HCT116 (cell line): ENCODE data around the gene ZBTB20. TPM values are rescaled to one million over a fixed set of nuclear protein-coding genes. Genes with fewer than 3 reads are reported as not detected.

Experiments
- ATAC-seq: fragments of 200-7000 bp; cut with Tn5 transposase; 2 replicates; pipeline ENCODE4 v1.9.1; 2020; ENCODE audit warnings: mild to moderate bottlenecking, moderate library complexity
- BruUV-seq: library from RNA; stranded (reverse); fragments of 400-500 nt; replicated peaks from 2 replicates; lab custom pipeline; 2021; lab: Mats Ljungman, UMichigan
- CTCF ChIA-PET: fragments of 300-600 bp; sonication (Branson Sonifier 250); formaldehyde crosslinking; loops from one replicate; lab custom pipeline; 2021; ENCODE audit warnings: antibody characterized with exemption; lab: Charles Lee
- POLR2A ChIA-PET: fragments of 300-600, 350-600 bp; sonication (Branson Sonifier 250); formaldehyde crosslinking; loops from one replicate; lab custom pipeline; 2021; ENCODE audit warnings: antibody characterized with exemption; lab: Charles Lee
- RAD21 ChIA-PET, 2 experiments: fragments of 300-600 bp; sonication (Branson Sonifier 250); formaldehyde crosslinking; loops; one replicate each; lab custom pipeline; 2023; ENCODE audit warnings: low total read pairs in 2 of 2; ENCODE audit not compliant: uncharacterized antibody in 2 of 2, unreplicated experiment in 2 of 2, low non-redundant PET in 1 of 2; lab: Charles Lee
- DNase-seq: peaks from one replicate; pipeline ENCODE4 v3.0.0-alpha.2; 2010; ENCODE audit warnings: low read depth, low spot score
- H2AFZ ChIP-seq: fragments of 200-600 bp; shearing (Covaris generic), sonication (generic); 2 replicates; pipeline ENCODE4 v1.6.1; 2017; ENCODE audit warnings: low read depth, mixed run types, mixed read lengths, antibody characterized with exemption, low read length; ENCODE audit not compliant: poor library complexity, severe bottlenecking
- H3K27ac ChIP-seq: 2 replicates; pipeline ENCODE4 v1.5.1; 2012; ENCODE audit warnings: low read depth, low read length
- H3K27me3 ChIP-seq: fragments of 200-600 bp; sonication (generic); 2 replicates; pipeline ENCODE4 v1.6.1; 2016; ENCODE audit warnings: mixed run types, low read length, mixed read lengths; ENCODE audit not compliant: insufficient read depth
- H3K36me3 ChIP-seq, 2 experiments: fragments of 200-500 bp in 1 of 2; fragments of 200-600 bp in 1 of 2; sonication (Bioruptor generic) in 1 of 2; sonication (generic) in 1 of 2; 2 replicates each; pipeline versions ENCODE4 v1.5.1 to v1.6.1; 2014 to 2016; ENCODE audit warnings: low read length in 2 of 2, inconsistent platforms in 1 of 2, mixed read lengths in 1 of 2, mixed run types in 1 of 2; ENCODE audit not compliant: insufficient read depth in 2 of 2, control insufficient read depth in 1 of 2
- H3K4me1 ChIP-seq, 2 experiments: fragments of 200-600 bp in 1 of 2; sonication (generic) in 1 of 2; 2 replicates each; pipeline versions ENCODE4 v1.5.1 to v1.6.1; 2012 to 2017; ENCODE audit warnings: low read length in 2 of 2, inconsistent platforms in 1 of 2, mild to moderate bottlenecking in 1 of 2, mixed read lengths in 1 of 2, mixed run types in 1 of 2, moderate library complexity in 1 of 2; ENCODE audit not compliant: insufficient read depth in 2 of 2, control insufficient read depth in 1 of 2
- H3K4me2 ChIP-seq: fragments of 200-600 bp; sonication (generic); 2 replicates; pipeline ENCODE4 v1.6.1; 2017; ENCODE audit warnings: mixed run types, low read length, mixed read lengths
- H3K4me3 ChIP-seq, 2 experiments: fragments of 200-600 bp in 1 of 2; sonication (generic) in 1 of 2; replicated peaks in 1 of 2; 2 replicates each; pipeline ENCODE4 v1.5.1; 2011 to 2016; ENCODE audit warnings: low read length in 2 of 2, control low read depth in 1 of 2, low read depth in 1 of 2, mild to moderate bottlenecking in 1 of 2, mixed read lengths in 1 of 2, mixed run types in 1 of 2
- H3K79me2 ChIP-seq: fragments of 200-600 bp; sonication (generic); 2 replicates; pipeline ENCODE4 v1.6.1; 2017; ENCODE audit warnings: mild to moderate bottlenecking, mixed run types, low read length, moderate library complexity, mixed read lengths; ENCODE audit not compliant: insufficient read depth
- H3K9ac ChIP-seq: fragments of 200-600 bp; sonication (generic); 2 replicates; pipeline ENCODE4 v1.6.1; 2016; ENCODE audit warnings: low read length, mixed read lengths
- H3K9me2 ChIP-seq: fragments of 200-600 bp; sonication (generic), shearing (Covaris generic); 2 replicates; pipeline ENCODE4 v1.6.1; 2017; ENCODE audit warnings: mixed run types, mild to moderate bottlenecking, moderate library complexity; ENCODE audit not compliant: insufficient read depth
- H3K9me3 ChIP-seq, 2 experiments: fragments of 200-500 bp in 1 of 2; fragments of 200-600 bp in 1 of 2; sonication (Bioruptor generic) in 1 of 2; sonication (generic) in 1 of 2; 2 replicates each; pipeline ENCODE4 v1.6.1; 2014 to 2017; ENCODE audit warnings: low read length in 2 of 2, mixed read lengths in 2 of 2, inconsistent platforms in 1 of 2, low read depth in 1 of 2, mild to moderate bottlenecking in 1 of 2, mixed run types in 1 of 2, moderate library complexity in 1 of 2; ENCODE audit not compliant: control insufficient read depth in 1 of 2, insufficient read depth in 1 of 2
- H4K20me1 ChIP-seq: fragments of 200-600 bp; sonication (generic), shearing (Covaris generic); 2 replicates; pipeline ENCODE4 v1.6.1; 2017; ENCODE audit warnings: mixed run types, mild to moderate bottlenecking, moderate library complexity; ENCODE audit not compliant: insufficient read depth
- ELF1 ChIP-seq: IDR thresholded peaks from 2 replicates; pipeline ENCODE4 v1.6.1; 2012; ENCODE audit warnings: low read depth, borderline replicate concordance
- JUND ChIP-seq: IDR thresholded peaks from 2 replicates; pipeline ENCODE4 v1.6.1; 2012
- SIN3A ChIP-seq: IDR thresholded peaks from 2 replicates; pipeline ENCODE4 v1.6.1; 2012; ENCODE audit warnings: low read depth
- SRF ChIP-seq: IDR thresholded peaks from 2 replicates; pipeline ENCODE4 v1.6.1; 2012; ENCODE audit warnings: low read depth
- intact Hi-C: fragments of 100-400 bp; cut with micrococcal nuclease; formaldehyde crosslinking; loops from 2 replicates; pipeline ENCODE4 v1.10.0; 2022
- total RNA-seq: library from RNA; stranded (reverse); gene quantifications from one replicate; pipeline ENCODE4 v1.2.1, GENCODE V29; 2021; ENCODE audit not compliant: unreplicated experiment

ZBTB20 gene
- total RNA-seq, 1 experiment from 2014 or later: 42.1 TPM

GRCh38 chr3:114490829-114491228 lies 656.3 kb downstream of the ZBTB20 start:
- Histone ChIP-seq H3K4me1 (peaks cover 16 to 32% of the 10 kb centered on the region in 2 experiments), H3K4me2 (no peak overlapping the region), H3K79me2 (peaks cover 99% of the 10 kb centered on the region), H3K9me3 (no peaks in the 10 kb centered on the region), H3K9me2 (no peaks in the 10 kb centered on the region), H4K20me1 (no peaks in the 10 kb centered on the region), H3K9ac (no peak overlapping the region), H3K36me3 (peaks cover 0 to 8% of the 10 kb centered on the region in 2 experiments; a peak in 1 of 4 replicates), H2AFZ (no peak overlapping the region), H3K27ac (no peak overlapping the region), H3K4me3 (no peak overlapping the region), H3K27me3 (no peaks in the 10 kb centered on the region)
- no peak for DNase-seq
- intact Hi-C loops: no loop called here
- ChIA-PET RAD21 (no interaction called here), CTCF (no interaction called here), POLR2A (no interaction called here)
- peak; percentile 32; the same call in 1 of the 2 replicates for ATAC-seq
- TF ChIP-seq SRF: no peak
- no peak for TF ChIP-seq ELF1
- TF ChIP-seq JUND: no peak
- no TSS peak for BruUV-seq

DNA sequence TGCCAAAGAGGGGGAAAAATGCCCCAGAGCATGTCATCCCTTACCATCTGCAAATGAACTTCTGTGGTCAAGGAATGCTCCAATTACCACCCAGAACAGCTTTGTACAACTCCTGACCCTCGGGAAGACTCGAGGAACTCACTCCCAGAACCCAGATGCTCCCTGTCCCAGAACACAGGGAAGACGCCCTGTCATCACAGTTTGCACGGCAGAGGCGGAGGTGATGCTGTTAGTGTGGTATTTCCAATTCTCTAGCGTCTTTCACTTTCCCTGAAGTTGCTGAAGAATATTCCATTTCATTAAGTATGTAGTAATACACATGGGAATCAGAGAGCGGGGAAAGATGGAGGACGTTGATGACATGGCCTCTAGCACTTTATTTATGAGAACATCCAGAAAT lies 659.6 kb downstream of the ZBTB20 start:
- ChIA-PET POLR2A (no interaction called here), RAD21 (no interaction called here)
- Histone ChIP-seq H3K9me3 (no peaks in the 10 kb centered on the region), H3K36me3 (peaks cover 0 to 5% of the 10 kb centered on the region in 2 experiments; a peak in 1 of 4 replicates), H3K9me2 (no peaks in the 10 kb centered on the region), H3K9ac (no peak overlapping the region)
- ATAC-seq: no peak
- intact Hi-C loops: no loop called here
- TF ChIP-seq SIN3A: no peak
- TF ChIP-seq, all 23 proteins: peak for 0
- Histone ChIP-seq H3K27ac (no peak overlapping the region), H4K20me1 (no peaks in the 10 kb centered on the region), H3K4me2 (no peak overlapping the region), H3K27me3 (no peaks in the 10 kb centered on the region), H2AFZ (no peak overlapping the region), H3K4me3 (no peak overlapping the region), H3K4me1 (peaks cover 0 to 10% of the 10 kb centered on the region in 2 experiments; a peak in 1 of 4 replicates), H3K79me2 (peaks cover 93% of the 10 kb centered on the region)
- DNase-seq: no peak
- CTCF ChIA-PET: no interaction called here
- no TSS peak for BruUV-seq
